ENCODE results near the gene SRF. TPM values are rescaled to one million over a fixed set of nuclear protein-coding genes. Genes with fewer than 3 reads are reported as not detected.

Gene SRF
- total RNA-seq, 1 experiment from 2014 or later, result 46.2 TPM

DNA sequence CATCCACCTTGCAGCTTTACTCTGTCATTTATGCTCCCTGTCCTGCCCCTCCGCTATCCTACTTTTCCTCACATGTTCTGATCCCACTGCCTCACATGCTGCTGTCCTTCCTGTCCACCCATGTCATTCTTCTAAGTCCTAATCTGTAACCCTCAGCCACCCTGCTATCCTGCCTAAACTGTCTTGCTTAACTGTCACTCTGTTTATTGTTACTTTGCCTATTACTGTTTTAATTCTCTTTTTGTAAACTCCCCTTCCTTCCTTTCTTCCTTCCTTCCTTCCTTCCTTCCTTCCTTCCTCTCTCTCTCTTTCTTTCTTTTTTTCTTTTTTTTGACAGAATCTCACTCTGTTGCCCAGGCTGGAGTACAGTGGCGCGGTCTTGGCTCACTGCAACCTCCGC is 12.4 kb downstream of the SRF start:
- Mint-ChIP-seq H3K4me3 (peak overlapping the region; percentile 89), H3K9me3 (no peaks in the 10 kb centered on the region), H3K27me3 (ENCODE audit: low read depth) (no peaks in the 10 kb centered on the region; the same call in 1 of the 2 replicates), H3K27ac (no peak overlapping the region), H3K4me1 (peaks cover 20% of the 10 kb centered on the region), H3K36me3 (peaks cover 7% of the 10 kb centered on the region)
- TF ChIP-seq NR3C1 (CRISPR knock-in tag; conservative IDR thresholded peaks at IDR 0.05; ENCODE audit: low read depth), result no peak
- TF ChIP-seq ZNF281 (CRISPR knock-in tag; IDR thresholded peaks at IDR 0.05), result no peak
- no peak for TF ChIP-seq ZNF396 (CRISPR knock-in tag; IDR thresholded peaks at IDR 0.05; ENCODE audit: borderline replicate concordance)
- no peak for TF ChIP-seq ZNF219 (CRISPR knock-in tag; IDR thresholded peaks at IDR 0.05; ENCODE audit: borderline replicate concordance)
- no peak for TF ChIP-seq ZNF263 (CRISPR knock-in tag; IDR thresholded peaks at IDR 0.05; ENCODE audit: low read depth)
- no peak for TF ChIP-seq IRF2 (CRISPR knock-in tag; IDR thresholded peaks at IDR 0.05; ENCODE audit: borderline replicate concordance, low read depth)
- no peak for TF ChIP-seq ZNF138 (CRISPR knock-in tag; conservative IDR thresholded peaks at IDR 0.05)
- no peak for TF ChIP-seq HMGA2 (CRISPR knock-in tag; IDR thresholded peaks at IDR 0.05)
- TF ChIP-seq SP1 (CRISPR knock-in tag; conservative IDR thresholded peaks at IDR 0.05), result no peak
- TF ChIP-seq, protein P1, sequence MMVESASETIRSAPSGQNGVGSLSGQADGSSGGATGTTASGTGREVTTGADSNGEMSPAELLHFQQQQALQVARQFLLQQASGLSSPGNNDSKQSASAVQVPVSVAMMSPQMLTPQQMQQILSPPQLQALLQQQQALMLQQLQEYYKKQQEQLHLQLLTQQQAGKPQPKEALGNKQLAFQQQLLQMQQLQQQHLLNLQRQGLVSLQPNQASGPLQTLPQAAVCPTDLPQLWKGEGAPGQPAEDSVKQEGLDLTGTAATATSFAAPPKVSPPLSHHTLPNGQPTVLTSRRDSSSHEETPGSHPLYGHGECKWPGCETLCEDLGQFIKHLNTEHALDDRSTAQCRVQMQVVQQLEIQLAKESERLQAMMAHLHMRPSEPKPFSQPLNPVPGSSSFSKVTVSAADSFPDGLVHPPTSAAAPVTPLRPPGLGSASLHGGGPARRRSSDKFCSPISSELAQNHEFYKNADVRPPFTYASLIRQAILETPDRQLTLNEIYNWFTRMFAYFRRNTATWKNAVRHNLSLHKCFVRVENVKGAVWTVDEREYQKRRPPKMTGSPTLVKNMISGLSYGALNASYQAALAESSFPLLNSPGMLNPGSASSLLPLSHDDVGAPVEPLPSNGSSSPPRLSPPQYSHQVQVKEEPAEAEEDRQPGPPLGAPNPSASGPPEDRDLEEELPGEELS (CRISPR knock-in tag; IDR thresholded peaks at IDR 0.05), result no peak
- DNase-seq (ENCODE audit: low spot score), result no peak
- ChIA-PET CTCF (interaction anchor here (1.6 kb wide), 1 partner anchor 46 kb away, joined by 11 read pairs; the partner anchor contains the start of gene DNPH1), POLR2A (interaction anchor here (0.7 kb wide), 1 partner anchor 9 kb away, joined by 3 read pairs; no protein-coding TSS in a partner anchor)
- no peak for ATAC-seq

- TF ChIP-seq NFYB (CRISPR knock-in tag; conservative IDR thresholded peaks at IDR 0.05; ENCODE audit: low read depth), result no peak
- Mint-ChIP-seq H3K4me3 (no peak overlapping the region), H3K27ac (no peak overlapping the region)
Measured at GRCh38 chr6:43184268-43184985, 13.4 kb downstream of the SRF start.

DNA sequence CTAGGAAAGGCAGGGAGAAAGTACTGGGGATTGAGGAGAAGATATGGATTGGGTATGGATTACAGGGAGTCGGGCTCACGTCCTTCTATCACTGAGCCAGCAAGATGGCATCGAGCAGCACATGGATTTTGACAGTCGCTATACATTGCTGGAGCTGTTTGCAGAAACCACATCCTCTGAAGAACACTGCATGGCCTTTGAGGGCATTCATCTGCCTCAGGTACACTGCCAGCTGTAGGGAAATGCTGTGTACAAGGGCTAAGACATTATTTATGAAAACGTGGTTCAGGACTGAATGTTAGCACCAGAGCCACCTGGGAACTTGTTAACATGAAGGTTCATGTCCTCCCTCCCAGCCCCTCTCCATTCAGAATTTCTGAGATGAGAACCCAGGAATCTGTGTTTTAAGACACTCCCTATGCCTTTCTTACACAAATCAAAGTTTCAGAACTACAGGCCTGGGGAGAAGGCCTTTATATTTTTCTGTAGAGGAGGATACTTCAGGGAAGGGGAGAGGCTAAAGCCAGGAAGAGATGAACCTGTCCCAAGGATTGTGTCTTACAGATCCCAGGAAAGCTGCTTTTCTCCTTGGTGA is 14.4 kb downstream of the SRF start:
- H3K9me3 Mint-ChIP-seq, result no peaks in the 10 kb centered on the region
- H3K4me1 Mint-ChIP-seq, result peaks cover 20% of the 10 kb centered on the region
- H3K4me3 Mint-ChIP-seq, result no peak overlapping the region
- TF ChIP-seq NFATC4 (CRISPR knock-in tag; IDR thresholded peaks at IDR 0.05), result no peak
- TF ChIP-seq RELA (CRISPR knock-in tag; IDR thresholded peaks at IDR 0.05; ENCODE audit: borderline replicate concordance), result no peak
- H3K36me3 Mint-ChIP-seq, result no peaks in the 10 kb centered on the region; the same call in 1 of the 2 replicates
- ATAC-seq (no peak), DNase-seq (ENCODE audit: low spot score) (no peak)
- CTCF ChIA-PET, result no interaction called here
- H3K27ac Mint-ChIP-seq, result no peak overlapping the region
- H3K27me3 Mint-ChIP-seq (ENCODE audit: low read depth), result no peaks in the 10 kb centered on the region; the same call in 1 of the 2 replicates
- POLR2A ChIA-PET, result no interaction called here

More at GRCh38 chr6:43184268-43184985, 13.4 kb downstream of the SRF start:
- H3K36me3 Mint-ChIP-seq, result no peaks in the 10 kb centered on the region; the same call in 1 of the 2 replicates
- no peaks in the 10 kb centered on the region; the same call in 1 of the 2 replicates for H3K27me3 Mint-ChIP-seq (ENCODE audit: low read depth)
- no peaks in the 10 kb centered on the region for H3K9me3 Mint-ChIP-seq
- peaks cover 20% of the 10 kb centered on the region for H3K4me1 Mint-ChIP-seq
- CTCF ChIA-PET, result no interaction called here
- ATAC-seq (no peak), DNase-seq (ENCODE audit: low spot score) (no peak)
- POLR2A ChIA-PET, result no interaction called here

- H3K27ac Mint-ChIP-seq, result peak overlapping the region; percentile 61; the same call in 1 of the 2 replicates
- no peak for DNase-seq (ENCODE audit: low spot score)
- TF ChIP-seq NR2C2 (CRISPR knock-in tag; IDR thresholded peaks at IDR 0.05) (no peak), ZNF281 (CRISPR knock-in tag; IDR thresholded peaks at IDR 0.05) (no peak), CBFB (CRISPR knock-in tag; IDR thresholded peaks at IDR 0.05; ENCODE audit: low read depth) (no peak), TP53 (CRISPR knock-in tag; IDR thresholded peaks at IDR 0.05) (no peak), GTF2I (CRISPR knock-in tag; conservative IDR thresholded peaks at IDR 0.05) (no peak)
- TF ChIP-seq, protein P2, sequence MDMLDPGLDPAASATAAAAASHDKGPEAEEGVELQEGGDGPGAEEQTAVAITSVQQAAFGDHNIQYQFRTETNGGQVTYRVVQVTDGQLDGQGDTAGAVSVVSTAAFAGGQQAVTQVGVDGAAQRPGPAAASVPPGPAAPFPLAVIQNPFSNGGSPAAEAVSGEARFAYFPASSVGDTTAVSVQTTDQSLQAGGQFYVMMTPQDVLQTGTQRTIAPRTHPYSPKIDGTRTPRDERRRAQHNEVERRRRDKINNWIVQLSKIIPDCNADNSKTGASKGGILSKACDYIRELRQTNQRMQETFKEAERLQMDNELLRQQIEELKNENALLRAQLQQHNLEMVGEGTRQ (CRISPR knock-in tag; IDR thresholded peaks at IDR 0.05), result no peak
- TF ChIP-seq, protein P3, sequence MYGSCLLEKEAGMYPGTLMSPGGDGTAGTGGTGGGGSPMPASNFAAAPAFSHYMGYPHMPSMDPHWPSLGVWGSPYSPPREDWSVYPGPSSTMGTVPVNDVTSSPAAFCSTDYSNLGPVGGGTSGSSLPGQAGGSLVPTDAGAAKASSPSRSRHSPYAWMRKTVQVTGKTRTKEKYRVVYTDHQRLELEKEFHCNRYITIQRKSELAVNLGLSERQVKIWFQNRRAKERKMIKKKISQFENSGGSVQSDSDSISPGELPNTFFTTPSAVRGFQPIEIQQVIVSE (CRISPR knock-in tag; IDR thresholded peaks at IDR 0.05; ENCODE audit: borderline replicate concordance), result no peak
Measured at GRCh38 chr6:43186019-43186418, 14.9 kb downstream of the SRF start.

More at GRCh38 chr6:43186019-43186418, 14.9 kb downstream of the SRF start:
- POLR2A ChIA-PET, result no interaction called here
- no peaks in the 10 kb centered on the region for H3K9me3 Mint-ChIP-seq
- H3K27me3 Mint-ChIP-seq (ENCODE audit: low read depth), result no peaks in the 10 kb centered on the region; the same call in 1 of the 2 replicates
- H3K36me3 Mint-ChIP-seq, result no peaks in the 10 kb centered on the region; the same call in 1 of the 2 replicates
- ATAC-seq, result no peak
- H3K4me1 Mint-ChIP-seq, result peaks cover 16% of the 10 kb centered on the region
- CTCF ChIA-PET, result no interaction called here
- H3K4me3 Mint-ChIP-seq, result no peak overlapping the region

Measured in WTC11 (cell line).